ENCODE measurements around the gene TMPRSS11F. TPM values are rescaled to one million over a fixed set of nuclear protein-coding genes. Genes with fewer than 3 reads are reported as not detected.

Gene TMPRSS11F
- total RNA-seq, 2 donors from 2014 or later: not detected

DNA sequence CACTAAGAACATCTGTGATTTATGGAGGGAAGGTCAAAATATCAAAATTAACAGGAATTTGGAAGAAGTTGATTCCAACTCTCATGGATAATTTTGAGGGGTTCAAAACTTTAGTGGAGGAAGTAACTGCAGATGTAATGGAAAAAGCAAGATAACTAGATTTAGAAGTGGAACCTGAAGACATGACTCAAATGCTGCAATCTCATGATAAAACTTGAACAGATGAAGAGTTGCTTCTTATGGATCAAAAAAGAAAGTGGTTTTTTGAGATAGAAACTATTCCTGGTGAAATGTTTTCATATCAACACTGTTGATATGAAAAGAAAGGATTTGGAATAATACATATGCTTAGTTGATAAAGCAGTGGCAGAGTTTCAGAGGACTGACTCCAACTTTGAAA, 9.7 kb downstream of the TMPRSS11F start:
- Histone ChIP-seq H3K27me3 (no peaks in the 10 kb centered on the region), H3K36me3 (no peaks in the 10 kb centered on the region), H3K27ac (no peak overlapping the region), H3K9me3 (peaks cover 0 to 9% of the 10 kb centered on the region in 2 donors), H3K4me3 (no peak overlapping the region), H3K4me1 (no peaks in the 10 kb centered on the region)
- TF ChIP-seq CTCF (IDR thresholded peaks at IDR 0.05): no peak
- DNase-seq (ENCODE audit: low spot score): no peak

DNA sequence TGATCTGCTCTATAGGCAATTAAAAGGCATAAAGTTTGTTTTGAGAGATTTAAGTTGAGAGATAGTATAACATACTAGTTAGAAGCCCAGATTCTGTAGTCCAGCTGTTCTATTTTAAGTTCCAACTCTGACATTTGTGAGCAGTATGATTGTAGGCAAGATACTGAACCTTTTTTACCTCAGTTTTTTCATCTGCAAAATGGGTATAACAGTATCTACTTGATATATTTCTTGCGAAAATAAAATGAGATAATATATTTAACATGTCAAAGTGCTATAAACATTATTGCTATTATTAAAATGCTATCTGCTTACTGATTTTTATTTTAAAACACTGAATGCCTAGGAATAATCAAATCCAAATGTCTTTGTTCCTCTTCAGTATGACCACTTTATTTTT, 19.2 kb downstream of the TMPRSS11F start:
- Histone ChIP-seq H3K9me3 (peaks cover 0 to 2% of the 10 kb centered on the region in 2 donors), H3K27me3 (no peaks in the 10 kb centered on the region), H3K27ac (no peak overlapping the region), H3K36me3 (no peaks in the 10 kb centered on the region), H3K4me1 (no peaks in the 10 kb centered on the region), H3K4me3 (no peak overlapping the region)
- no peak for DNase-seq (ENCODE audit: low spot score)
- TF ChIP-seq CTCF (IDR thresholded peaks at IDR 0.05): no peak

GRCh38 chr4:68109868-68110267, 19.8 kb downstream of the TMPRSS11F start:
- Histone ChIP-seq H3K4me3 (no peak overlapping the region), H3K36me3 (no peaks in the 10 kb centered on the region), H3K9me3 (no peaks in the 10 kb centered on the region), H3K4me1 (no peaks in the 10 kb centered on the region), H3K27ac (no peak overlapping the region), H3K27me3 (no peaks in the 10 kb centered on the region)
- no peak for DNase-seq (ENCODE audit: low spot score)
- no peak for TF ChIP-seq CTCF (IDR thresholded peaks at IDR 0.05)

DNA sequence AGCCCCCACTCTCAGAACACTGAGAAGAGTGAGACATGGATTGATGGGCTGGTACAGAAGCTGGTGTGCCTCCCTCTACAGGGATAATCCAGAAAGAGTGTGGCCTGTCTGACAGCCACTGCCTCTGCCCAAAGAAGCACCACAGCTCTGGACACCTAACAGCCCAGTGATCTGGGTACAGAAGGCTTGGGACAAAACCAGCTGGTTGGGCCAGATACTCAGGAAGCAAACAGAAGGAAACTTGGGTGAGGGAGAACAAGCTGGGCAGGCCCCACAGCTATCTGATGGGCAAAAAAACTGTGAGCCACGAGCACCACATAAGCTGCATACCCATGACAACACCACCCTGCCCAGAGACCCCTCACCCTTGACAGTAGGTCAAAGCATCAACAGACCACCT, 46.9 kb downstream of the TMPRSS11F start:
- no peaks in the 10 kb centered on the region for H3K27me3 ChIP-seq
- no peak for TF ChIP-seq CTCF (IDR thresholded peaks at IDR 0.05)

DNA sequence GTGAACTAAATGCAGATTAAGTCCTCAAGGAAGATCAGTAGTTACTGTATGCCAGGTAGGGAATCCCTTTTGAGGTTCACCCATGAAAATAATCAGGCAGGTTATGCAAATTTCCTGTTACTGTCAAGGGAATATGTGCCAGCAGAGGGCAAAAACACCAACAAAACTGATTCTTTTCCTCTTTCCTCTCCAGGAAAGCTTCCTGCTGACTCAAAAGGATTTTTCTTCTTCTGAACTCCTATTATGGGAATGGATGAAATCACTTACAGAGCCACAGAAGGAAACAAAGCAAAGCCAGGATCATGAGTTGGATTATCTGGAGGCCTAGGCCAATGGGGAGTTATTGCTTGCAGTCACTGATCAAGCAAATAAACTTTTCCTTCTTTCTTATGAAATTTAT, 49.7 kb downstream of the TMPRSS11F start:
- Histone ChIP-seq H3K4me1 (no peaks in the 10 kb centered on the region), H3K36me3 (no peaks in the 10 kb centered on the region), H3K9me3 (no peaks in the 10 kb centered on the region), H3K27ac (no peak overlapping the region), H3K4me3 (no peak overlapping the region), H3K27me3 (no peaks in the 10 kb centered on the region)
- TF ChIP-seq CTCF (IDR thresholded peaks at IDR 0.05): no peak
- DNase-seq (ENCODE audit: low spot score): no peak

More for the DNA sequence above, 46.9 kb downstream of the TMPRSS11F start:
- Histone ChIP-seq H3K9me3 (peaks cover 0 to 16% of the 10 kb centered on the region in 2 donors), H3K27ac (no peak overlapping the region), H3K4me3 (no peak overlapping the region), H3K4me1 (no peaks in the 10 kb centered on the region), H3K36me3 (no peaks in the 10 kb centered on the region)
- DNase-seq (ENCODE audit: low spot score): no peak

GRCh38 chr4:68077737-68078136, 51.9 kb downstream of the TMPRSS11F start:
- no peak for DNase-seq (ENCODE audit: low spot score)
- Histone ChIP-seq H3K4me3 (no peak overlapping the region), H3K27ac (no peak overlapping the region), H3K4me1 (no peaks in the 10 kb centered on the region), H3K9me3 (no peaks in the 10 kb centered on the region), H3K36me3 (no peaks in the 10 kb centered on the region), H3K27me3 (no peaks in the 10 kb centered on the region)
- TF ChIP-seq CTCF (IDR thresholded peaks at IDR 0.05): no peak
